HCT116 (cell line): ENCODE measurements around the gene SPRY4.

Experiments used
- EZH2 ChIP-seq: fragments of 200-600 bp; sonication (generic); IDR thresholded peaks from 2 replicates; pipeline ENCODE4 v1.6.1; 2017; ENCODE audit warnings: antibody characterized with exemption, mixed run types
- JUND ChIP-seq: IDR thresholded peaks from 2 replicates; pipeline ENCODE4 v1.6.1; 2012
- POLR2A ChIP-seq: IDR thresholded peaks from 2 replicates; pipeline ENCODE4 v1.7.0; 2011; ENCODE audit warnings: borderline replicate concordance; ENCODE audit not compliant: insufficient read depth, insufficient read length; ENCODE audit errors: extremely low read depth
- RAD21 ChIP-seq: IDR thresholded peaks from 2 replicates; pipeline ENCODE4 v1.6.1; 2012; ENCODE audit warnings: low read depth, mild to moderate bottlenecking
- ZNF274 ChIP-seq: fragments of 200-500 bp; sonication (Bioruptor generic); IDR thresholded peaks from 2 replicates; pipeline ENCODE4 v1.6.1; 2014; ENCODE audit warnings: mild to moderate bottlenecking, low read depth, low read length, inconsistent platforms
- TF ChIP-seq, protein P1 (sequence below), 3 experiments: fragments of 200-600 bp in 1 of 3; sonication (generic) in 1 of 3; IDR thresholded peaks in 2 of 3; conservative IDR thresholded peaks in 1 of 3; 2 replicates each; pipeline ENCODE4 v1.5.1; 2012 to 2017; ENCODE audit warnings: low read depth in 2 of 3, low read length in 2 of 3, antibody characterized with exemption in 1 of 3, borderline replicate concordance in 1 of 3, control low read depth in 1 of 3, mild to moderate bottlenecking in 1 of 3, mixed read lengths in 1 of 3, mixed run types in 1 of 3, moderate library complexity in 1 of 3; ENCODE audit not compliant: insufficient read depth in 1 of 3
- TF ChIP-seq, protein P2 (sequence below): IDR thresholded peaks from 2 replicates; pipeline ENCODE4 v1.6.1; 2012; ENCODE audit warnings: low read depth

DNA sequence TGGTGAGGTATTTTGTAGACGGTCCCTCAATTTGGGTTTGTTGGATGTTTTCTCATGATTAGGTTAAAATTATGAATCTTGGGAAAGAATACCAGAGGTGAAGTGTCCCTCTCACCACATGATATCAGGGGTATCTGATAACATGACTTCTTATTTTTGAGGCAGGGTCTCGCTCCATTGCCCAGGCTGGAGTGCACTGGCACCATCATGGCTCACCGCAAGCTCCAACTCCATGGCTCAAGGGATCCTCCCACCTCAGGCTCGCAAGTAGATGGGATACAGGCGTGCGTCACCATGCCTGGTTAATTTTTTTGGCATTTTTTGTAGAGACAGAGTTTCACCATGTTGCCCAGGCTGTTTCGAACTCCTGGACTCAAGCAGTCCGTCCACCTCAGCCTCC, 24.1 kb downstream of the SPRY4 start:
- TF ChIP-seq EZH2 (no peak), RAD21 (no peak), ZNF274 (no peak), JUND (no peak), POLR2A (no peak)
- TF ChIP-seq, protein P1, sequence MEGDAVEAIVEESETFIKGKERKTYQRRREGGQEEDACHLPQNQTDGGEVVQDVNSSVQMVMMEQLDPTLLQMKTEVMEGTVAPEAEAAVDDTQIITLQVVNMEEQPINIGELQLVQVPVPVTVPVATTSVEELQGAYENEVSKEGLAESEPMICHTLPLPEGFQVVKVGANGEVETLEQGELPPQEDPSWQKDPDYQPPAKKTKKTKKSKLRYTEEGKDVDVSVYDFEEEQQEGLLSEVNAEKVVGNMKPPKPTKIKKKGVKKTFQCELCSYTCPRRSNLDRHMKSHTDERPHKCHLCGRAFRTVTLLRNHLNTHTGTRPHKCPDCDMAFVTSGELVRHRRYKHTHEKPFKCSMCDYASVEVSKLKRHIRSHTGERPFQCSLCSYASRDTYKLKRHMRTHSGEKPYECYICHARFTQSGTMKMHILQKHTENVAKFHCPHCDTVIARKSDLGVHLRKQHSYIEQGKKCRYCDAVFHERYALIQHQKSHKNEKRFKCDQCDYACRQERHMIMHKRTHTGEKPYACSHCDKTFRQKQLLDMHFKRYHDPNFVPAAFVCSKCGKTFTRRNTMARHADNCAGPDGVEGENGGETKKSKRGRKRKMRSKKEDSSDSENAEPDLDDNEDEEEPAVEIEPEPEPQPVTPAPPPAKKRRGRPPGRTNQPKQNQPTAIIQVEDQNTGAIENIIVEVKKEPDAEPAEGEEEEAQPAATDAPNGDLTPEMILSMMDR (IDR thresholded peaks at IDR 0.05 in 2 of 3, conservative IDR thresholded peaks at IDR 0.05 in 1 of 3; ENCODE audit: borderline replicate concordance in 1 of 3, insufficient read depth in 1 of 3, low read depth in 2 of 3, low read length in 2 of 3): no peak
- TF ChIP-seq, protein P2, sequence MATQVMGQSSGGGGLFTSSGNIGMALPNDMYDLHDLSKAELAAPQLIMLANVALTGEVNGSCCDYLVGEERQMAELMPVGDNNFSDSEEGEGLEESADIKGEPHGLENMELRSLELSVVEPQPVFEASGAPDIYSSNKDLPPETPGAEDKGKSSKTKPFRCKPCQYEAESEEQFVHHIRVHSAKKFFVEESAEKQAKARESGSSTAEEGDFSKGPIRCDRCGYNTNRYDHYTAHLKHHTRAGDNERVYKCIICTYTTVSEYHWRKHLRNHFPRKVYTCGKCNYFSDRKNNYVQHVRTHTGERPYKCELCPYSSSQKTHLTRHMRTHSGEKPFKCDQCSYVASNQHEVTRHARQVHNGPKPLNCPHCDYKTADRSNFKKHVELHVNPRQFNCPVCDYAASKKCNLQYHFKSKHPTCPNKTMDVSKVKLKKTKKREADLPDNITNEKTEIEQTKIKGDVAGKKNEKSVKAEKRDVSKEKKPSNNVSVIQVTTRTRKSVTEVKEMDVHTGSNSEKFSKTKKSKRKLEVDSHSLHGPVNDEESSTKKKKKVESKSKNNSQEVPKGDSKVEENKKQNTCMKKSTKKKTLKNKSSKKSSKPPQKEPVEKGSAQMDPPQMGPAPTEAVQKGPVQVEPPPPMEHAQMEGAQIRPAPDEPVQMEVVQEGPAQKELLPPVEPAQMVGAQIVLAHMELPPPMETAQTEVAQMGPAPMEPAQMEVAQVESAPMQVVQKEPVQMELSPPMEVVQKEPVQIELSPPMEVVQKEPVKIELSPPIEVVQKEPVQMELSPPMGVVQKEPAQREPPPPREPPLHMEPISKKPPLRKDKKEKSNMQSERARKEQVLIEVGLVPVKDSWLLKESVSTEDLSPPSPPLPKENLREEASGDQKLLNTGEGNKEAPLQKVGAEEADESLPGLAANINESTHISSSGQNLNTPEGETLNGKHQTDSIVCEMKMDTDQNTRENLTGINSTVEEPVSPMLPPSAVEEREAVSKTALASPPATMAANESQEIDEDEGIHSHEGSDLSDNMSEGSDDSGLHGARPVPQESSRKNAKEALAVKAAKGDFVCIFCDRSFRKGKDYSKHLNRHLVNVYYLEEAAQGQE: no peak
